ENCODE data around the gene DAZAP1. TPM values are rescaled to one million over a fixed set of nuclear protein-coding genes. Genes with fewer than 3 reads are reported as not detected.

DAZAP1 gene
- total RNA-seq, 1 donor: 43.8 TPM

DNA sequence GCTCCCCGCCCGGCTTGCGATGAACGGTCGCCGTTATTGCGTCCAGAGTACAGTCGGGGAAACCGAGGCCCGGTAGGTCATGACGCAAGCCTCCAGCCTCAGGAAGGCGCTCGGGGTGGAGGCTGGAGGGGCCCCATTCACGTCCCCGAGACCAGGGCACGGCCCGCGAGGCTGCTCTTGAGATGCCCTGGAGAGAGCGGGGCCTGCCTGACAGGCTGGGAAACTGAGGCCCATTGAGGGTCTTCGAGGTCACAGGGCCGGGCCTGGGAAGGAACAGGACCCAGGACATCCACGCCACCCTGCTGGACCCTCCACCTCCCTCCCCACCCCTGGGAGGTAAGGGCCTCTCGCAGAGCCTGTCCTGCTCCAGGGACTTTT is 23.3 kb upstream of the DAZAP1 start:
- TF ChIP-seq, protein P1, sequence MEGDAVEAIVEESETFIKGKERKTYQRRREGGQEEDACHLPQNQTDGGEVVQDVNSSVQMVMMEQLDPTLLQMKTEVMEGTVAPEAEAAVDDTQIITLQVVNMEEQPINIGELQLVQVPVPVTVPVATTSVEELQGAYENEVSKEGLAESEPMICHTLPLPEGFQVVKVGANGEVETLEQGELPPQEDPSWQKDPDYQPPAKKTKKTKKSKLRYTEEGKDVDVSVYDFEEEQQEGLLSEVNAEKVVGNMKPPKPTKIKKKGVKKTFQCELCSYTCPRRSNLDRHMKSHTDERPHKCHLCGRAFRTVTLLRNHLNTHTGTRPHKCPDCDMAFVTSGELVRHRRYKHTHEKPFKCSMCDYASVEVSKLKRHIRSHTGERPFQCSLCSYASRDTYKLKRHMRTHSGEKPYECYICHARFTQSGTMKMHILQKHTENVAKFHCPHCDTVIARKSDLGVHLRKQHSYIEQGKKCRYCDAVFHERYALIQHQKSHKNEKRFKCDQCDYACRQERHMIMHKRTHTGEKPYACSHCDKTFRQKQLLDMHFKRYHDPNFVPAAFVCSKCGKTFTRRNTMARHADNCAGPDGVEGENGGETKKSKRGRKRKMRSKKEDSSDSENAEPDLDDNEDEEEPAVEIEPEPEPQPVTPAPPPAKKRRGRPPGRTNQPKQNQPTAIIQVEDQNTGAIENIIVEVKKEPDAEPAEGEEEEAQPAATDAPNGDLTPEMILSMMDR (IDR thresholded peaks at IDR 0.05; ENCODE audit: insufficient read depth, low read length): no peak
- peak overlapping the region; percentile 91 for H3K4me3 ChIP-seq (ENCODE audit: low read depth, low read length)
- DNase-seq (ENCODE audit: low read depth): no peak

- TF ChIP-seq, protein P1 (IDR thresholded peaks at IDR 0.05; ENCODE audit: insufficient read depth, low read length): no peak
- no peak for DNase-seq (ENCODE audit: low read depth)
- H3K4me3 ChIP-seq (ENCODE audit: low read depth, low read length): peak overlapping the region; percentile 91
Observed at GRCh38 chr19:1384478-1385110, 22.8 kb upstream of the DAZAP1 start.

DNA sequence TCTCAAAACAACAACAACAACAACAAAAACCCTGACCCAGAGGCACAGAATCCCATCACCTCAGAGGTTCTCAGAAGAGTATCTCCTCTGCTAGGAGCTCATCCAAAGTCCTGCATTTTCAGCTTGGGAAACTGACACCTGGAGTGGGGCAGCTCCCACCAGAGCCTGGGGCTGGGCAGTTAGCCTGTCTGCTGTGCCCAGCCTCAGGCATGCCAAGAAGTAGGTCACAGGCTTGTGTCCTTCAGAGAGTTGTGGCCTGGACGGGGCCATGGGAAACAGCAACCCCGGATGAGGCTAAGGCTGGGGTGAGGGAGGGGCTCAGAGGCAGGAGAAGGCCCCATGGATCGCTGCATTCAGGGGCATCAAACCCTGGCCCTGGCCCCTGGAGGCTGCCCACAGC is 21.6 kb upstream of the DAZAP1 start:
- no peak overlapping the region for H3K4me3 ChIP-seq (ENCODE audit: low read depth, low read length)
- no peak for DNase-seq (ENCODE audit: low read depth)
- TF ChIP-seq, protein P1 (IDR thresholded peaks at IDR 0.05; ENCODE audit: insufficient read depth, low read length): no peak

- H3K4me3 ChIP-seq (ENCODE audit: low read depth, low read length): no peak overlapping the region
Observed at GRCh38 chr19:1386945-1387683, 20.3 kb upstream of the DAZAP1 start.

GRCh38 chr19:1387684-1388636 is 19.4 kb upstream of the DAZAP1 start:
- H3K4me3 ChIP-seq (ENCODE audit: low read depth, low read length): no peak overlapping the region
- TF ChIP-seq, protein P1 (IDR thresholded peaks at IDR 0.05; ENCODE audit: insufficient read depth, low read length): no peak
- no peak for DNase-seq (ENCODE audit: low read depth)

More at GRCh38 chr19:1386945-1387683, 20.3 kb upstream of the DAZAP1 start:
- TF ChIP-seq, protein P1 (IDR thresholded peaks at IDR 0.05; ENCODE audit: insufficient read depth, low read length): no peak
- no peak for DNase-seq (ENCODE audit: low read depth)

DNA sequence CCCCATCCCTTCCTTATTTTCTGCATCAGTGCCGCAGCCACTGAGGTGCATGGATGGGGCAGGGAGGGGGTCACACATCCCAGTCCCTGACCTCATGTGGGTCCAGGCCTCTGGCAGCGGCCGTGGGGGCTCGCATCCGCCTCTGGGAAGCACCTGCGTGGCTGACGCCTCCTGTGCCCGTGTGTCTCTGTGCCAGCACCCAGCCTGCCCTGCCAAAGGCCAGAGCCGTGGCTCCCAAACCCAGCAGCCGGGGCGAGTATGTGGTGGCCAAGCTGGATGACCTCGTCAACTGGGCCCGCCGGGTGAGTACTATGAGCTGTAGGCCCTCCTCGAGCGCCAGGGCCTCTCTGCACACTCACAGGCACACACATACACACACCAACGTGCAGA is 18.8 kb upstream of the DAZAP1 start:
- TF ChIP-seq, protein P1 (IDR thresholded peaks at IDR 0.05; ENCODE audit: insufficient read depth, low read length): no peak
- H3K4me3 ChIP-seq (ENCODE audit: low read depth, low read length): no peak overlapping the region

More for the DNA sequence above, 18.8 kb upstream of the DAZAP1 start:
- no peak for DNase-seq (ENCODE audit: low read depth)

All from fibroblast of the aortic adventitia (primary cell).